Keratinocyte (primary cell): ENCODE results near the gene CTNNBL1. TPM values are rescaled to one million over a fixed set of nuclear protein-coding genes. Genes with fewer than 3 reads are reported as not detected.

ENCODE experiments used
- DNase-seq: peaks from one replicate; pipeline ENCODE4 v3.0.0-alpha.2; 2011; ENCODE audit warnings: low read depth, missing footprints, low spot score
- FAIRE-seq: peaks from 2 replicates; lab custom pipeline; 2011; peaks lifted over from hg19 to GRCh38; lab: Jason Lieb, UNC
- H2AFZ ChIP-seq: 2 replicates; pipeline ENCODE4 v1.6.0; 2012; ENCODE audit warnings: low read length, control low read depth, inconsistent platforms; ENCODE audit not compliant: control insufficient read depth
- H3K27ac ChIP-seq: 2 replicates; pipeline ENCODE4 v1.5.1; 2011; ENCODE audit warnings: low read length; ENCODE audit not compliant: control insufficient read depth, insufficient read depth
- H3K27me3 ChIP-seq: 3 replicates; pipeline ENCODE4 v1.6.0; 2011; ENCODE audit warnings: low read length; ENCODE audit not compliant: control insufficient read depth, insufficient read depth; ENCODE audit errors: extremely low read depth
- H3K36me3 ChIP-seq, 2 experiments: 2 replicates in 1 of 2; 3 replicates in 1 of 2; pipeline ENCODE4 v1.5.1; 2011; ENCODE audit warnings: low read length in 2 of 2, mild to moderate bottlenecking in 1 of 2; ENCODE audit not compliant: control insufficient read depth in 2 of 2, insufficient read depth in 2 of 2; ENCODE audit errors: extremely low read depth in 1 of 2
- H3K4me1 ChIP-seq: 3 replicates; pipeline ENCODE4 v1.5.1; 2011; ENCODE audit warnings: low read length; ENCODE audit not compliant: control insufficient read depth, insufficient read depth; ENCODE audit errors: extremely low read depth
- H3K4me2 ChIP-seq: 3 replicates; pipeline ENCODE4 v1.6.0; 2011; ENCODE audit warnings: low read depth, low read length; ENCODE audit not compliant: control insufficient read depth, insufficient read depth; ENCODE audit errors: extremely low read depth
- H3K4me3 ChIP-seq, 3 experiments: fragments of 200-600 bp in 1 of 3; sonication (generic) in 1 of 3; 2 replicates in 2 of 3; 3 replicates in 1 of 3; pipeline ENCODE4 v1.5.1; 2011 to 2016; ENCODE audit warnings: low read length in 3 of 3, mild to moderate bottlenecking in 3 of 3, control low read depth in 2 of 3, inconsistent platforms in 1 of 3, low read depth in 1 of 3, mixed read lengths in 1 of 3, mixed run types in 1 of 3, moderate library complexity in 1 of 3; ENCODE audit not compliant: control insufficient read depth in 2 of 3, insufficient read depth in 2 of 3; ENCODE audit errors: extremely low read depth in 1 of 3
- H3K79me2 ChIP-seq: 2 replicates; pipeline ENCODE4 v1.6.0; 2012; ENCODE audit warnings: low read length; ENCODE audit not compliant: control insufficient read depth, insufficient read depth
- H3K9ac ChIP-seq: 3 replicates; pipeline ENCODE4 v1.6.0; 2011; ENCODE audit warnings: low read length; ENCODE audit not compliant: control insufficient read depth, insufficient read depth; ENCODE audit errors: extremely low read depth
- H3K9me1 ChIP-seq: 3 replicates; pipeline ENCODE4 v1.6.0; 2011; ENCODE audit warnings: low read length; ENCODE audit not compliant: control insufficient read depth, insufficient read depth; ENCODE audit errors: extremely low read depth
- H3K9me3 ChIP-seq: 2 replicates; pipeline ENCODE4 v1.5.1; 2012; ENCODE audit warnings: low read depth, low read length; ENCODE audit not compliant: control insufficient read depth
- H4K20me1 ChIP-seq: 3 replicates; pipeline ENCODE4 v1.6.0; 2011; ENCODE audit warnings: low read length; ENCODE audit not compliant: control insufficient read depth, insufficient read depth; ENCODE audit errors: extremely low read depth
- EZH2 ChIP-seq: IDR thresholded peaks from one replicate; pipeline ENCODE4 v1.6.1; 2012; ENCODE audit warnings: inconsistent platforms, mild to moderate bottlenecking, low read length, moderate library complexity
- dilution Hi-C: fragments of 300-500 bp; cut with MboI; formaldehyde crosslinking; loops from one replicate; pipeline ENCODE4 v1.7.0; 2020; ENCODE audit warnings: low sequenced_read_pairs; ENCODE audit not compliant: extremely low pct_ligation_motif_present
- polyA plus RNA-seq, 5 experiments: library from polyadenylated mRNA; depleted of rRNA in 3 of 5; stranded (reverse) in 3 of 5; stranded (forward) in 1 of 5; unstranded in 1 of 5; fragments of >200 nt; gene quantifications; 1 replicate in 1 of 5; 2 replicates in 3 of 5; 3 replicates in 1 of 5; pipeline versions ENCODE4 v1.2.1 to v1.2.3, GENCODE V29; 2011 to 2012; ENCODE audit warnings: missing spikeins in 2 of 5, low read depth in 1 of 5, low replicate concordance in 1 of 5
- TF ChIP-seq, protein P1 (sequence below), 3 experiments: IDR thresholded peaks in 1 of 3; conservative IDR thresholded peaks in 1 of 3; optimal IDR thresholded peaks in 1 of 3; 2 replicates in 2 of 3; 3 replicates in 1 of 3; pipeline versions ENCODE3 to v1.5.1; 2011; ENCODE audit warnings: low read length in 3 of 3, mild to moderate bottlenecking in 3 of 3, moderate library complexity in 2 of 3, control low read depth in 1 of 3, inconsistent platforms in 1 of 3; ENCODE audit not compliant: insufficient read depth in 2 of 3; ENCODE audit errors: extremely low read depth in 1 of 3

Gene CTNNBL1
- polyA plus RNA-seq, 1 donor (not counting 4 experiments of a cell fraction or from before 2014, with no cell fraction given): 37.0 TPM

DNA sequence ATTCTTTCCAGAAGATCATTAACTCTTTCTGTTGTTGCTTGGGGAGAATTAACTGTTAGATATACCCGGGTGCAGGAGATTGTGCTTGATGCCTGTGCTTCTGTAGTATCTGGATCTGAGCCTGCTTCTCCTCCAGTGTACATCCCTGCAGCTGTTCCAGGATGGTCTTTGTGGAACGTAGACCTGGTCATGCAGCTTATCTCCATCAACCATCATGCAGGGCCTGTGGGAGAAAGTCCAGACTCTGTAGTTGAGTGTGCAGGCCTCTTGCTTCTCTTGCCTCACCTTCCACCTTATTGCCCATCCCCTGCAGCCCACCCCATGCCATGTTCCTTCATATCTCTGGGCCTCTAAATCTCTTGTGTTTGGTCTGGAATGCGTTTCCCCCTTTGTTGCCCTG, 133.8 kb downstream of the CTNNBL1 start:
- Histone ChIP-seq H3K27ac (no peak overlapping the region), H3K79me2 (no peaks in the 10 kb centered on the region), H3K27me3 (no peaks in the 10 kb centered on the region), H3K4me2 (no peak overlapping the region), H3K9ac (no peak overlapping the region), H3K4me1 (no peaks in the 10 kb centered on the region), H3K4me3 (no peak overlapping the region), H2AFZ (no peak overlapping the region), H3K9me1 (no peaks in the 10 kb centered on the region), H3K9me3 (no peaks in the 10 kb centered on the region), H4K20me1 (no peaks in the 10 kb centered on the region), H3K36me3 (peaks cover 0 to 3% of the 10 kb centered on the region in 2 experiments)
- TF ChIP-seq EZH2: no peak
- TF ChIP-seq, protein P1, sequence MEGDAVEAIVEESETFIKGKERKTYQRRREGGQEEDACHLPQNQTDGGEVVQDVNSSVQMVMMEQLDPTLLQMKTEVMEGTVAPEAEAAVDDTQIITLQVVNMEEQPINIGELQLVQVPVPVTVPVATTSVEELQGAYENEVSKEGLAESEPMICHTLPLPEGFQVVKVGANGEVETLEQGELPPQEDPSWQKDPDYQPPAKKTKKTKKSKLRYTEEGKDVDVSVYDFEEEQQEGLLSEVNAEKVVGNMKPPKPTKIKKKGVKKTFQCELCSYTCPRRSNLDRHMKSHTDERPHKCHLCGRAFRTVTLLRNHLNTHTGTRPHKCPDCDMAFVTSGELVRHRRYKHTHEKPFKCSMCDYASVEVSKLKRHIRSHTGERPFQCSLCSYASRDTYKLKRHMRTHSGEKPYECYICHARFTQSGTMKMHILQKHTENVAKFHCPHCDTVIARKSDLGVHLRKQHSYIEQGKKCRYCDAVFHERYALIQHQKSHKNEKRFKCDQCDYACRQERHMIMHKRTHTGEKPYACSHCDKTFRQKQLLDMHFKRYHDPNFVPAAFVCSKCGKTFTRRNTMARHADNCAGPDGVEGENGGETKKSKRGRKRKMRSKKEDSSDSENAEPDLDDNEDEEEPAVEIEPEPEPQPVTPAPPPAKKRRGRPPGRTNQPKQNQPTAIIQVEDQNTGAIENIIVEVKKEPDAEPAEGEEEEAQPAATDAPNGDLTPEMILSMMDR (optimal IDR thresholded peaks at IDR 0.05 in 1 of 3, IDR thresholded peaks at IDR 0.05 in 1 of 3, conservative IDR thresholded peaks at IDR 0.05 in 1 of 3; ENCODE audit: extremely low read depth in 1 of 3, insufficient read depth in 2 of 3, low read length in 3 of 3): no peak
- no peak for DNase-seq
- dilution Hi-C loops: no loop called here
- FAIRE-seq: no peak

DNA sequence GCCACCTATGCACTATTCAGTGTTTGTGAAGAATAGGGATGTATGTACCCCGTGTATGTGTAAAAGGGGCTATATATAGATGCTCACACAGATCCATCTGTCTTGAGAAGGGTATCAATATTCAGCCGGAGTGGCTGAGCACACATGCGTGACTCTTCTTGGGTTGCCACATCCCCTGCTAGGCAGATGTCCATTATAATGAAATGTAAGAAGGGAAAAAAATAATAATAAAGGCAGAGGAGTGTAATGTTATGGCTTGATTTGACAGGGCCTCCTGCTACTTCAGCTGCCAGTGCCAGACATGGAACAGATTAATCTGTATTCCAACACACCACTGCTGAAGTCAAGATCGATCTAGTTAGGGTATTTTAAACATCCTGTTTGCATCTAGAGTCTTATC, 134.9 kb downstream of the CTNNBL1 start:
- no peak overlapping the region for H3K4me3 ChIP-seq
- no peak overlapping the region for H3K27ac ChIP-seq
- no peaks in the 10 kb centered on the region for H3K79me2 ChIP-seq
- peaks cover 0 to 3% of the 10 kb centered on the region in 2 experiments for H3K36me3 ChIP-seq
- TF ChIP-seq EZH2: no peak
- peaks cover 2% of the 10 kb centered on the region for H4K20me1 ChIP-seq
- dilution Hi-C loops: no loop called here
- no peak overlapping the region for H3K4me2 ChIP-seq
- H3K9ac ChIP-seq: no peak overlapping the region
- DNase-seq (no peak), FAIRE-seq (no peak)
- no peaks in the 10 kb centered on the region for H3K4me1 ChIP-seq
- H2AFZ ChIP-seq: no peak overlapping the region
- no peaks in the 10 kb centered on the region for H3K27me3 ChIP-seq
- H3K9me1 ChIP-seq: no peaks in the 10 kb centered on the region
- H3K9me3 ChIP-seq: no peaks in the 10 kb centered on the region

GRCh38 chr20:37829128-37829527, 135.3 kb downstream of the CTNNBL1 start:
- no peak for TF ChIP-seq EZH2
- TF ChIP-seq, protein P1 (optimal IDR thresholded peaks at IDR 0.05 in 1 of 3, IDR thresholded peaks at IDR 0.05 in 1 of 3, conservative IDR thresholded peaks at IDR 0.05 in 1 of 3; ENCODE audit: extremely low read depth in 1 of 3, insufficient read depth in 2 of 3, low read length in 3 of 3): no peak
- peaks cover 0 to 3% of the 10 kb centered on the region in 2 experiments for H3K36me3 ChIP-seq
- FAIRE-seq: no peak

More at GRCh38 chr20:37829128-37829527, 135.3 kb downstream of the CTNNBL1 start:
- no peak overlapping the region for H3K27ac ChIP-seq
- no peak overlapping the region for H2AFZ ChIP-seq
- no peak overlapping the region for H3K4me3 ChIP-seq
- H3K79me2 ChIP-seq: no peaks in the 10 kb centered on the region
- no peaks in the 10 kb centered on the region for H3K27me3 ChIP-seq
- no peak for DNase-seq
- H3K9ac ChIP-seq: no peak overlapping the region
- H3K4me2 ChIP-seq: no peak overlapping the region
- H4K20me1 ChIP-seq: peaks cover 2% of the 10 kb centered on the region
- H3K4me1 ChIP-seq: no peaks in the 10 kb centered on the region
- no peaks in the 10 kb centered on the region for H3K9me3 ChIP-seq
- dilution Hi-C loops: no loop called here
- no peaks in the 10 kb centered on the region for H3K9me1 ChIP-seq
